Endothelial cell of umbilical vein (primary cell): ENCODE measurements around the gene ATXN1.

Source experiments
- POLR2A ChIP-seq: IDR thresholded peaks from 2 replicates; pipeline ENCODE4 v1.6.1; 2012; ENCODE audit warnings: low read depth, mild to moderate bottlenecking, control low read depth, low read length
- TF ChIP-seq, protein P1 (sequence below), 2 donors: IDR thresholded peaks; 1 replicate in 1 of 2; 2 replicates in 1 of 2; pipeline ENCODE4 v1.5.1; 2011; ENCODE audit warnings: low read length in 2 of 2, mild to moderate bottlenecking in 2 of 2, moderate library complexity in 2 of 2, control low read depth in 1 of 2, inconsistent platforms in 1 of 2, low read depth in 1 of 2; ENCODE audit not compliant: insufficient read depth in 1 of 2; ENCODE audit errors: extremely low read depth in 1 of 2
- TF ChIP-seq, protein P2 (sequence below): IDR thresholded peaks from 2 replicates; pipeline ENCODE4 v1.6.1; 2011; ENCODE audit not compliant: insufficient read depth, insufficient read length

DNA sequence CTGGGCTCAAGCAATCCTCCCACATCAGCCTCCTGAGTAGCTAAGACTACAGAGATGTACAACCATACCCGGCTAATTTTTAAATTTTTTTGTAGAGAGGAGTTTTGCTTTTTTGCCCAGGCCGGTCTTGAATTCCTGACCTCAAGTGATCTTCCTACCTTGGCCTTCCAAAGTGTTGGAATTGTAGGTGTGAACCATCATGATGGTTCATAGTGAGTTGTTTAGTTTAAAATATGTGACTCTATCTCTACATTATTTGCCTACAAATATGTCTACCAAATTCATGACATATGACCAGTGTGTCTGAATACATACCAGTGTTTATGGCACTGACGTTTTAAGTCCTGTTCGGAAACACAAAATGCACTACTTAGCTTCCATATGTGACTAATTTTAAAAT, 367.9 kb downstream of the ATXN1 start:
- no peak for TF ChIP-seq POLR2A
- TF ChIP-seq, protein P1, sequence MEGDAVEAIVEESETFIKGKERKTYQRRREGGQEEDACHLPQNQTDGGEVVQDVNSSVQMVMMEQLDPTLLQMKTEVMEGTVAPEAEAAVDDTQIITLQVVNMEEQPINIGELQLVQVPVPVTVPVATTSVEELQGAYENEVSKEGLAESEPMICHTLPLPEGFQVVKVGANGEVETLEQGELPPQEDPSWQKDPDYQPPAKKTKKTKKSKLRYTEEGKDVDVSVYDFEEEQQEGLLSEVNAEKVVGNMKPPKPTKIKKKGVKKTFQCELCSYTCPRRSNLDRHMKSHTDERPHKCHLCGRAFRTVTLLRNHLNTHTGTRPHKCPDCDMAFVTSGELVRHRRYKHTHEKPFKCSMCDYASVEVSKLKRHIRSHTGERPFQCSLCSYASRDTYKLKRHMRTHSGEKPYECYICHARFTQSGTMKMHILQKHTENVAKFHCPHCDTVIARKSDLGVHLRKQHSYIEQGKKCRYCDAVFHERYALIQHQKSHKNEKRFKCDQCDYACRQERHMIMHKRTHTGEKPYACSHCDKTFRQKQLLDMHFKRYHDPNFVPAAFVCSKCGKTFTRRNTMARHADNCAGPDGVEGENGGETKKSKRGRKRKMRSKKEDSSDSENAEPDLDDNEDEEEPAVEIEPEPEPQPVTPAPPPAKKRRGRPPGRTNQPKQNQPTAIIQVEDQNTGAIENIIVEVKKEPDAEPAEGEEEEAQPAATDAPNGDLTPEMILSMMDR (IDR thresholded peaks at IDR 0.05; ENCODE audit: extremely low read depth in 1 of 2, insufficient read depth in 1 of 2, low read depth in 1 of 2, low read length in 2 of 2), result no peak
- TF ChIP-seq, protein P2, sequence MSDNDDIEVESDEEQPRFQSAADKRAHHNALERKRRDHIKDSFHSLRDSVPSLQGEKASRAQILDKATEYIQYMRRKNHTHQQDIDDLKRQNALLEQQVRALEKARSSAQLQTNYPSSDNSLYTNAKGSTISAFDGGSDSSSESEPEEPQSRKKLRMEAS, result no peak
